ENCODE measurements around the gene SNTG2.
"Not testable (repeated sequence)": the region's sequence is repeated elsewhere in the genome, so short reads cannot be mapped to it uniquely, and the experiment has no call there.

The SNTG2 gene

GRCh38 chr2:950080-950966, at the start of gene SNTG2:
SNTG2 (plus strand) TSS chr2:950849; CDS start chr2:950997, 148 bp downstream.
- peak; percentile 65 for DNase-seq

- peak; percentile 5 for DNase-seq
Measured at GRCh38 chr2:902584-902983, 48.1 kb upstream of the SNTG2 start.

DNA sequence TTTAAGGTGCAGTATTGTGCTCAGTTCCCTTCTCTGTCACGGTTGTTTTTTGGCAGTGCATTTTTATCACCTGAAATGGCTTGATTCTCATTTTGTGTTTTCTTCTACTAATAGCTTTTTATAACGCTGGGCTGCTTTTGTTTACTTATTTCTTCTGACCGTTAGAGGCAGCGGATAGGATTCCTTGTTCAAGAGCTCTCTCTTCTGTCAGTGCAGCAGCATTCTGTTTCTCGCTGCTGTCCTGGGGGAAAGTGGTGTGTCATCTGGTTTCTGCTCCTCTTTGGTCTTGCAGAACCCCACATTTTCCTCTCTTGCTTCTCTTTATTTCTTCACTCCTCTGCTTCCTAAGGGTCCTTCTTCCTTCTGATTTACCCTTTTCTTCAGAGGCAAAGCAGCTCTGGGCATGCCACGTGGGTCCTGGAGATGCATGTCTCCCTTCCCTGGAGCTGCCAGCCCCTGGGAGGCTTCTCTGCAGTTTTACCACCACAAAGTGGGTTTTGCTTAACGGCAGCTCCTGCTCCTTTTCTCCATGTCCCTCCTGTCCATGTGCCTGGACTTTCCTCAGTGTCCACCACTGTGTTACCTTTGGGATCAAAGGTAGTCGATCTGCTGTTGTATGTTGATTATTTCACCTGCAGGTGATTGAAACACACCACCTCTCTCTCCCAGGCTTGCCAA, 47.3 kb upstream of the SNTG2 start:
- peak; percentile 7 for DNase-seq

- peak; percentile 16 for DNase-seq
Measured at GRCh38 chr2:904246-905024, 46.2 kb upstream of the SNTG2 start.

DNA sequence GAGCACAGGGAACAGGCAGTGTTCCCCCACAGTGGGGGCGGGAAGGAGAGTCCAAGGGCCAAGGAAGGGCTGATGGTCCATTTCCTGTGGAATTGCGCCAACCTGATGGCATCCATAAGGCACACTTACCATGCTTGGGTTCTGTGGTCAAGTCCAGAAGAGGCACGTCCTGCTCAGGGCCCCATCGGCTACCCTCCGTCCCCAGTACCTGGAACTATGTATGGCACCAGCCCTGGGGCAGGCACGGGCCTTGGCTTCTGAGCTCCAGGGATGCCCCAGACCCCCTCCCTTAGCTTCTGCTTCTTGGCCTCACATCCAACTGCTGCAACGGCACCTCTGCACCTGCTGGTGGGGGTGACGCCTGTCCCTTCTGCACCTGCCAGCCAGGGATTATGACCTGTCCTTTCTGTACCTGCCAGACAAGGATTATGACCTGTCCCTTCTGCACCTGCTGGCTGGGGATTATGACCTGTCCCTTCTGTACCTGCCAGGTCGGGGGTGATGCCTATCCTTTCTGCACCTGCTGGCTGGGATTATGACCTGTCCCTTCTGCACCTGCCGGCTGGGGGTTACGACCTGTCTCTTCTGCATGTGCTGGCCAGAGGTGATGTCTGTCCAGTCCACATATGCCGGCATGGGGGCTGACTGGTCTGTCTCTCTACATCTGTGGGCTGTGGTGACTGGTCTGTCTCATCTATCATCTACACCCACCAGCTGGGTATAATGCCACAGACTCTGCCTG, 45.4 kb upstream of the SNTG2 start:
- peak; percentile 5 for DNase-seq

GRCh38 chr2:905833-906140, 44.9 kb upstream of the SNTG2 start:
- no peak for DNase-seq

- no peak for DNase-seq
Measured at GRCh38 chr2:907706-908105, 42.9 kb upstream of the SNTG2 start.

- DNase-seq = no peak
Measured at GRCh38 chr2:908568-908967, 42.1 kb upstream of the SNTG2 start.

GRCh38 chr2:909764-910379, 40.8 kb upstream of the SNTG2 start:
- DNase-seq = not testable (repeated sequence)

- DNase-seq = no peak
Measured at GRCh38 chr2:910698-911097, 40.0 kb upstream of the SNTG2 start.

GRCh38 chr2:915979-916378, 34.7 kb upstream of the SNTG2 start:
- DNase-seq = no peak

DNA sequence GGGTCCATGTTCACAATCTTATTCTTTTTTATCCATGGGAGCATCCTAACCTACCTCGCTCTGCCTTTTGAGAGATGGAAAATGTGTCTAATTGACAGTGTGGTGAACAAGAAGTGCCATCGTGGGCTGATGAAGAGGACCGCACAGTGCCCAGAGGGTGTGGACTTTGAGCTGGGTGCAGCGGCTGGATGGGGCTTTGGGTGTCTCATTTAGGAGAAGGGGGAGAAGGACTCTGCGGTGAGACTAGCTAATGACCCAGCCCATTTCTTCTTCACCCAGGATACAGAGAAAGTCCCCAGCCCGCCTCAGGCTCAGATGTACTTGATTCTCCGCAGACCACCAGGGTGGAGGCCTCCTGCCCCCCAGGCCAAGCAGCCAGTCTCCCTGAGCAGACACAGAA, 33.7 kb upstream of the SNTG2 start:
- no peak for DNase-seq

DNA sequence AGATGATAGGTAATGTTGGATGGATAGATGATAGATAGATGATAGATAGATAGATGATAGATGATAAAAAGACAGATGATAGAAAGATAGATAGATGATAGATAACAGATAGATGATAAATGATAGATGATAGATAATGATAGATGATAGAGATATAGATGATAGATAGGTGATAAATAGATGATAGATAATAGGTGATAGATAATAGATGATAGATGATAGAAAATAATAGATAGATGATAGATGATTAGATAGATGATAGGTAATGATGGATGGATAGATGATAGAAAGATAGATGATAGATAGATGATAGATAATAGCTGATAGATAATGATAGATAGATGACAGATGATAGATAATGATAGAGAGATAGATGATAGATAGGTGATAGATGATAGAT, 31.0 kb upstream of the SNTG2 start:
- no peak for DNase-seq

GRCh38 chr2:920573-920972, 30.1 kb upstream of the SNTG2 start:
- no peak for DNase-seq

GRCh38 chr2:920999-921398, 29.6 kb upstream of the SNTG2 start:
- DNase-seq = no peak

DNA sequence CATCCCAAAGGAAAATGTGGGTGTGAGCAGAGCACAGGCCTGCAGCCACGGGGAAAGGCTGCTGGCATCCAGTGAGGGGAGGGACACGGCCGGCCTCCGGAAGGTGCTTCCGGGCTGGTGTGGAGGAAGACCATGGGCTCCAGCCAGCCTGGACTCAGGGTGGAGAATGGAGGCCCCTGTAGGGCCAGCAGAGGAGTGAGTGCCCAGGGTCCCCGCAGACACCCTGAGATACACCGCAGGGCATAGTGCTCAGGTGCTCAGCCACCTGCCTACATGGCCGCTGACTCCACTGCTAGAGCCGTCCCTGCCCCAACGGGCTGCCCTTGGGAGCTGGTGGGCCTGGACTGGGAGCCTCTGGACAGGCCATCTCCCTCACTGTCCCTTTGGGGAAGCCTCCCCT, 28.5 kb upstream of the SNTG2 start:
- DNase-seq = no peak

DNA sequence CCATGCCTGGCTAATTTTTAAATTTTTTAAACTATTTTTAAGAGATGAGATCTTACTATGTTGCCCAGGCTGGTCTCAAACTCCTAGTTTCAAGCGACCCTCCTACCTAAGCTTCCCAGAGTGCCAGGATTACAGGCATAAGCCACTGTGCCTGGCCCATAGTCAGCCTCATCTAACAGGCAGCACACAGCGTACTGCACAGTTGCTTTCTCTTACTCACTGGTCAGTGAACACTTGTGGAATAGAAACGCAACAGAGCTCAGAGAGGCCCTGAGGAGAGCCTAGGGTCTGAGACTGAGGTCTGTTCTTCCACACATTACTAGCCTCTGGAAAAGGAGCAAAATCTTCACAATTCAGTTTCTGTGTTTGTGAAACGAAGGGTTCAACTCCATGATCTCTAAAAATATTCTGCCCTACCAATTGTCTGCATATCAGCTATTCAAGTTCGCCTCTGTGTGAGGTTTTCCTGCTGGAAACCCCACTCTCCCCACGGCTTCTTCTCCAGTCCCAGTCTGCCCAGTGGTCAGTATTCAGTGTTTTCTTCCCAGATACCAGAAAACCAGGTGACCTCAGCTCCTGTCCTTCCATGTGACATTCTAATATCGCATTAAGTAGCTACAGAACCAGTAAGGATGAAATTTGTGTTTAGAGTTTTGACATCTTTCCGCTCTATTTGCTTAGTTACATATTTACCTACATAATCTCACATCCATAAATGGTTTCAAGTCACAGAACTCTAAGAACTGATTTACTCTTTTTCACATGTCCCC, 26.6 kb upstream of the SNTG2 start:
- DNase-seq = no peak

- no peak for DNase-seq
Measured at GRCh38 chr2:924701-925100, 25.9 kb upstream of the SNTG2 start.

- DNase-seq = no peak
Measured at GRCh38 chr2:925309-925708, 25.3 kb upstream of the SNTG2 start.

DNA sequence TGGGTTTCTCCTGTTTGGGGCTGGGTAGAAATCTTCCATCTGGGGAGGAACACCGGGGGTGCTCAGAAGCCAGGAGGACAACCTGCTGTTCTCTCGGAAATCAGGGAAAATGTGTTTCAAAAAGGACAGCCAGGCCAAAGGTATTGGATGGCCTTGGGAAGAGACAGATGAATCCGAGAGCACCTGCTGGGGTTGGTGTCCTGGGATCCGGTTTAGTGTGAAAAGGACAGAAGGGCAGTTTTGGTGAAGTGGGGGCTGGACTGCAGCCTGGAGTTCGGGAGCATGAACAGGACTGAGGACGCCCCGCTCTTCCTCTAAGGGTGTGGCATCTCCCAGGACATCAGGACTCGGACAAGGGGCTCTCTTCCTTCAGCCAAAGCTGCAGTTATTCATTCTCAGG, 24.9 kb upstream of the SNTG2 start:
- no peak for DNase-seq

DNA sequence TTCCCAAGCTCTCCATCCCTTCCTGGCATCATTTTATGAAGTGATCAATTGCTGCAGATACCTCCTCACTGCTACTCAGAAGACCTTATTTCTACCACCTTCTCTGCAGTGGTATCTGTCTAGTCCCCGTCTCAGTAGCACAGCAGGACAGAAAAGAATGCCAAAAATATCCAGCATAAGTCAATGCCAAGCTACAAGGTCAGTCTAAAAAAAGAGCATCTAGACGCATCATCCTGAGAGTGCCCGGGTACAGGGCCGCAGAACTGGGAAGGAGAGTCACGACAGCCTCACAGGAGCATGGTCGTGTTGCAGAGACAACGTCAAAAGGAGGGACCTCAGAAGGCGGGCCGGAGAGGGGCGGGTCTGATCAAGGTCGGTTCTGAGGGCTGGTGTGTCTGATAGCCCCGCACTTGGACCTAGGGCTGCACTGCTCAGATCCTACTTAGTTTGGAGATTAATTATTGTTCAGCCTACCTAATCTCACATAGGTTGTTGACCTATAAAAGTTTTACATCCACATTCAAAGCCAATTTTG, 24.3 kb upstream of the SNTG2 start:
- DNase-seq = no peak
